ENCODE data around the gene LDLRAD4.
"Not testable (repeated sequence)": the region's sequence is repeated elsewhere in the genome, so short reads cannot be mapped to it uniquely, and the experiment has no call there.

The LDLRAD4 gene

GRCh38 chr18:13245481-13246000 lies 27.0 kb downstream of the LDLRAD4 start:
- peak in 1 of 56 donors; percentile 34 for DNase-seq

GRCh38 chr18:13246121-13246520 lies 27.6 kb downstream of the LDLRAD4 start:
- no peak for DNase-seq

DNA sequence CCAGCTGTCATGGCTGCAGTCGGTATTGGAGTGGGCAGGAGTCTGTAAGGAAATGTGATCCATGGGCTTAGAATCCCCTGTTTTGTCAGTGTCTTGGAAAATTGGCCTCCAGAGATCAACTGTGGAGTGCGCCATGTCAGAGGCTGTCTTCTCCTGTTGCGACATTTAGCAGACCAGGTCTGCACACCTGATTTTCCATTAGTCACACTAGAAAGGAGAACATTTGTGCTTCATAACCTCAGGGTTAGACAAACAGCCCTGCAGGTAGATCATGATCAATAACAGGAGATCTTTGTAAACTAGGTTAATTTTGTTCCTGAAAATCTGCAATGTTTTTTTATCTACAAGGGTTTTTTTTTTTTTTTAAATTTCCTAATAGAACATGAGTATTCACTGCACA lies 28.0 kb downstream of the LDLRAD4 start:
- no peak for DNase-seq

- DNase-seq, result no peak
Observed at GRCh38 chr18:13247506-13247905, 28.9 kb downstream of the LDLRAD4 start.

DNA sequence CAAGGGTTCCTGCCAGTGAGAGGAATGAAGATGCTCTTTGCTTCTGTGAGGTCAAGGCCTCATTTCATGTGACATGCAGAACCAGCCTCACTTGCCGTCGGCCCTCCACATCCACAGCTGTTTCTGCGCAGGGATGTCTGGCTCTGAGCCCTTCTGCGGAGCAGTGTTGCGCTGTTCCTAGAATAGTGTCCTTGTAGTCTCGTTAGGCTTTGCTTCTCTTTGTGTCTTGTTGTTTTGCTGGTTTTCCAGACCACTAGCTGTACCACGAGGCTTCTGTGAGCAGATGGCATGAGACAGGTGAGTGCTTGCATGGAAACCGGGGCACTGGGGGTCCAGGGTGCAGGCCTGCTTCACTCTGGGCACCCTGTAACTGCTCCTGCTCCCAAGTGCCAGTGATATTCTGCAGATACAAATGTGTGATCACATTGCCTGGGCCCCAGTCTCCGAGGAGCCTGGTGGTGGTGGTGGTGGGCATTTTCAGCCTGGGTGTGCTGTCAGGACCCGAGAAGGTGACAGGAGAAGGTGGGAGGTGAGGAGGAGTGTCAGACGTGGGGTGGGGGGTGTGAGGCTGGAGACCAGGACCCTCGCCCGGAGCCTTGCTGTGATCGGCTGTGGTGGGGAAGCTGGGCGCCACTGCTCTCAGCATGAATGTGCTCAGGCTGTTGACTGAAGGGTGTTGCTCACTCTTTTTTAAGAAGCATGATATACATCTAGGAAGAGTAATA lies 34.3 kb downstream of the LDLRAD4 start:
- DNase-seq, result peak in 1 of 56 donors; percentile 45

GRCh38 chr18:13253786-13254688 lies 35.5 kb downstream of the LDLRAD4 start:
- DNase-seq, result no peak

- DNase-seq, result no peak
Observed at GRCh38 chr18:13254971-13255927, 36.7 kb downstream of the LDLRAD4 start.

GRCh38 chr18:13256444-13257305 lies 38.1 kb downstream of the LDLRAD4 start:
- no peak for DNase-seq

DNA sequence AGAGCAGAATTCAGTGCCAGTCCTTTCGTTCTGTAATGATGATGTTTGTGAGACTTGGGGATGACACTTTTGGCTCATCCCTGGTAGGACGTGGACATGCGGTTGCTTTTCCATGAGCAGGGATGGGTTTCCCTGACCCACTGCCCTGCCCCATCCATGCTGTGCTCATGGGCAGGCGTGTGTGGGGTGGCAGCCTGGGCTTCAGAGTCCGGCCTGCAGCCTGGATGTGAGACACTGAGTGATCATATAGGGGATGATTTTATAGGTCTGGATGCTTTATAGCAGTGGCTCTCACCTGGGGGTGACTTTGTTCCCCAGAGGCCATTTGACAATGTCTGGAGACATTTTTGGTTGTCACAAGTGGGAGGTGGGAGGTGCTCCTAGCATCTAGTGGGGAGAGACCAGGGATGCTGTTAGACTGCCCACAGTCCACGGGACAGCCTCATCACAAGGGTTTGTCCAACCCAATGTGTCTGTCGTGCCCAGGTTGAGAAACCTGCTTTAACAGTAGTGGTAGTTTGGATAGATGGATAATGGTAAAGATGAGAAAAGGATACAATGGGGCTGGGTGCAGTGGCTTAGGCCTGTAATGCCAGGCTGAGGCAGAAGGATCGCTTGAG lies 38.9 kb downstream of the LDLRAD4 start:
- no peak for DNase-seq

GRCh38 chr18:13258921-13259320 lies 40.4 kb downstream of the LDLRAD4 start:
- DNase-seq, result no peak

DNA sequence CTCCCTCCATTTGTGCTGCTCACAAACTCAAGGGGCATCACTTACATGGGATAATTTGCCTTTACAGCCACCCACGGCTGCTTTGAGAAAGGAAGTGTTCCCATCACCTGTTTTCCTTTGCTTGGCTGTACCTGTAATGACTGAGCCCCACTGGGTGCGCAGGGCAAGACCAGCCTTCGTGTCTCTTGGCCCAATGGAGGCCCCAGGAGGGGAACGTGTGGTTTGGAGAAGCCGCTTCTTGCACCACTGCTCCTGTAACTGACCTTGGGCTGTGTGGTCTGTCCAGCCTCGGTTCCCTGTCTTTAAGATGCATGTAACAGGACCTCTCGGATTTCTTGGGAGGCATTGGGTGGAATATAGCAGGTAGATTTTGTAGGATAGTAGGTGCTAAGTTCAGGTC lies 41.1 kb downstream of the LDLRAD4 start:
- DNase-seq, result no peak

GRCh38 chr18:13260197-13260934 lies 41.8 kb downstream of the LDLRAD4 start:
- peak in 5 of 56 donors; percentile 15 to 52 (median 44) for DNase-seq

DNA sequence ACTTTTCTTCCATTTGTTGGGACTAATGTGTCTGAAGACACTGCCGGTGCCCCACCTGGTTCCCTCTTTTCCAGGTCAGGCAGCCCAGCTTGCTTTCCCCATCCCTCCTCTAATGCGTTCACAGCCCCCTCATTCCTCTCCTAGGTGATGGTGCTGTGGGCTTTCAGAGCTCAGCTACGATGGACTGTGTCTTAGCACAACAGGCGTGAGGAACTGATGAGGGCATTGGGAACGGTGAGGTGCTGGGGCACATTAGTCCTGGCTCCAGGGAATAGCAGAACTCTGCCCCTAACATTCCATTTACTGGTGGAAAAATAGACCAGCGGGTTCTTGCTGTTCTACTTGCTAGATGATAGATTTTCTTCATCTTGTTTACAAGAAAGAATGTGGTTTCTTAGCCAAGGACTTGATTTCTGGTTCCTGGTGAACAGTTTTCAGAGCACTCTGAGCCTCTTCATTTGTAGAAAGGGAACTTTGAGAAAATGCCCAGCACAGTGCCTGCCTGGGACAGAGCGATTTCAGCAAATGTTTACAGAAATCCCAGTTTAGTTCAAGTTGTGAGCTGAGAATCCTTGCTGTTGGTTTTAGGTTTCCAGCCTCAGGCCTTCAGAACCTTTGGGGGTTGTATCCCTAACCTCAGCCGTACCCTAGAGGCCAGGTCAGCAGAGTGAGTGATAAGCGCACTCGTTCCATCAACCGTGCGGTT lies 42.5 kb downstream of the LDLRAD4 start:
- no peak for DNase-seq

- no peak for DNase-seq
Observed at GRCh38 chr18:13261661-13262357, 43.2 kb downstream of the LDLRAD4 start.

GRCh38 chr18:13262358-13262680 lies 43.8 kb downstream of the LDLRAD4 start:
- not testable (repeated sequence) for DNase-seq

GRCh38 chr18:13262839-13263691 lies 44.5 kb downstream of the LDLRAD4 start:
- no peak for DNase-seq

Measured in nucleus accumbens (tissue), 56 donors.